ENCODE measurements around the gene SYT8.

The SYT8 gene

GRCh38 chr11:1815311-1815710, 19.5 kb upstream of the SYT8 start:
- peaks cover 11% of the 10 kb centered on the region for H3K27me3 Mint-ChIP-seq (ENCODE audit: low read depth)
- H3K4me1 Mint-ChIP-seq: peaks cover 5% of the 10 kb centered on the region
- no peak overlapping the region for H3K27ac Mint-ChIP-seq
- H3K9me3 Mint-ChIP-seq: peaks cover 21% of the 10 kb centered on the region
- TF ChIP-seq, protein P1, sequence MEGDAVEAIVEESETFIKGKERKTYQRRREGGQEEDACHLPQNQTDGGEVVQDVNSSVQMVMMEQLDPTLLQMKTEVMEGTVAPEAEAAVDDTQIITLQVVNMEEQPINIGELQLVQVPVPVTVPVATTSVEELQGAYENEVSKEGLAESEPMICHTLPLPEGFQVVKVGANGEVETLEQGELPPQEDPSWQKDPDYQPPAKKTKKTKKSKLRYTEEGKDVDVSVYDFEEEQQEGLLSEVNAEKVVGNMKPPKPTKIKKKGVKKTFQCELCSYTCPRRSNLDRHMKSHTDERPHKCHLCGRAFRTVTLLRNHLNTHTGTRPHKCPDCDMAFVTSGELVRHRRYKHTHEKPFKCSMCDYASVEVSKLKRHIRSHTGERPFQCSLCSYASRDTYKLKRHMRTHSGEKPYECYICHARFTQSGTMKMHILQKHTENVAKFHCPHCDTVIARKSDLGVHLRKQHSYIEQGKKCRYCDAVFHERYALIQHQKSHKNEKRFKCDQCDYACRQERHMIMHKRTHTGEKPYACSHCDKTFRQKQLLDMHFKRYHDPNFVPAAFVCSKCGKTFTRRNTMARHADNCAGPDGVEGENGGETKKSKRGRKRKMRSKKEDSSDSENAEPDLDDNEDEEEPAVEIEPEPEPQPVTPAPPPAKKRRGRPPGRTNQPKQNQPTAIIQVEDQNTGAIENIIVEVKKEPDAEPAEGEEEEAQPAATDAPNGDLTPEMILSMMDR (IDR thresholded peaks at IDR 0.05; ENCODE audit: unreplicated experiment in 3 of 3): no peak
- no peak overlapping the region for H3K4me3 Mint-ChIP-seq
- no peaks in the 10 kb centered on the region for H3K36me3 Mint-ChIP-seq (ENCODE audit: low read depth)

DNA sequence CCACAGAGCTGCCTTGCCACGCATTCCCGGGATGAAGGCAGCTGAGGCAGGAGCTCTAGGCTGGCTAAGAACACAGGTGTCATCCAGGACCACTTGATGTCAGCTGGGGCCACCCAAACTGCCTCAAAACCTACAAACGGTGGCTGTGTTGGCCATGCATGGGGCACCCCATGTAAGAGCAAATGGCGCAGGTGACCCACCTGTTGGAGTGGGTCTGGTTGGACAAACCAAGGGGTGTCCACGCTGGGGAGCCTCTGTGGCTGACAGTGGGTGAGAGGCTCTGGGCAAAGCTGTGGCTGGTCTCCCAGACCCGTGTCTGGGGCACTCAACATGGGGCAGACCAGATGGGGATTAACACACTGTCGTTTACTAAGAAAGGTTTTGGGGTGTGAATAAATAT, 19.0 kb upstream of the SYT8 start:
- TF ChIP-seq, protein P1 (IDR thresholded peaks at IDR 0.05; ENCODE audit: unreplicated experiment in 3 of 3): no peak
- H3K4me1 Mint-ChIP-seq: peaks cover 8% of the 10 kb centered on the region
- H3K27me3 Mint-ChIP-seq (ENCODE audit: low read depth): peaks cover 8% of the 10 kb centered on the region
- H3K9me3 Mint-ChIP-seq: peaks cover 24% of the 10 kb centered on the region
- H3K36me3 Mint-ChIP-seq (ENCODE audit: low read depth): no peaks in the 10 kb centered on the region
- H3K4me3 Mint-ChIP-seq: no peak overlapping the region
- H3K27ac Mint-ChIP-seq: no peak overlapping the region

DNA sequence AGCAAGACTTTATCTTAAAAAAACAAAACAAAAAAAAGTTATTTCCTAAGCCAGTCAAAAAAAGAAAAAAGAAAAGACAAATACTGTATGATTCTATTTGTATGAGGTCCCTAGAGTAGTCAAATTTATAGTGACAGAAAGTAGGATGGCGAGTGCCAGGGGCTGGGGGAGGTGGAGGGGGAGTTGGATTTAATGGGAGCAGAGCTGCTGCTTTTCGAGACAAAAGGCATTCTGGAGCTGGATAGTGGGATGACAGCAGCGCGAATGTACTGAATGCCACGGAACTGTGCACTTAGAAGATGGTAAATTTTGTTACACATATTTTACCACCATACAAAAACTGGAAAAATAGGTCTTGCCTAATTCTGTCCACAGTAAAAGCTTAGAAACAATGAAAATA, 17.8 kb upstream of the SYT8 start:
- Mint-ChIP-seq H3K4me1 (peaks cover 8% of the 10 kb centered on the region), H3K36me3 (ENCODE audit: low read depth) (no peaks in the 10 kb centered on the region), H3K27ac (no peak overlapping the region), H3K4me3 (no peak overlapping the region), H3K9me3 (peaks cover 28% of the 10 kb centered on the region), H3K27me3 (ENCODE audit: low read depth) (peaks cover 6% of the 10 kb centered on the region)
- TF ChIP-seq, protein P1 (IDR thresholded peaks at IDR 0.05; ENCODE audit: unreplicated experiment in 3 of 3): no peak

DNA sequence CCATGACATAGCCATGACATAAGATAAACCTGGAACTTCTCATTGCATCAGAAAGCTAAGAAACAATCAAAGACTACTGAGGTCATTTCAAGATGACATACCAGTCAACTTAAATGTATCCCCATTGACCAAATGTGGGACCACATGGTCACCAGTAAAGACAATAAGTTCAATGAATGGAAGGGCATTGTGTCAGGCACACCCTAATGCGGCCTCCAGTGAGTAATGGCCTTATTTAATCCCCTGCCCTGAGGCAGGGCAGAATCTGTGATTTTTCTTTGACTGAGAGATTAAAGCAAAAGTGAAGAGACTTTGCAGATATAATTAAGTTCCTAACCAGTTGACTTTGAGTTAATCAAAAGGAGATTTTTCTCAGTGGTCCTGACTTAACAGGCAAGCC, 17.3 kb upstream of the SYT8 start:
- no peak overlapping the region for H3K27ac Mint-ChIP-seq
- peaks cover 6% of the 10 kb centered on the region for H3K27me3 Mint-ChIP-seq (ENCODE audit: low read depth)
- H3K4me3 Mint-ChIP-seq: no peak overlapping the region
- TF ChIP-seq, protein P1 (IDR thresholded peaks at IDR 0.05; ENCODE audit: unreplicated experiment in 3 of 3): no peak
- H3K9me3 Mint-ChIP-seq: peaks cover 25% of the 10 kb centered on the region
- peaks cover 8% of the 10 kb centered on the region for H3K4me1 Mint-ChIP-seq
- no peaks in the 10 kb centered on the region for H3K36me3 Mint-ChIP-seq (ENCODE audit: low read depth)

GRCh38 chr11:1819074-1819473, 15.7 kb upstream of the SYT8 start:
- no peak overlapping the region for H3K4me3 Mint-ChIP-seq
- H3K4me1 Mint-ChIP-seq: peaks cover 8% of the 10 kb centered on the region
- no peak overlapping the region for H3K27ac Mint-ChIP-seq

More at GRCh38 chr11:1819074-1819473, 15.7 kb upstream of the SYT8 start:
- TF ChIP-seq, protein P1 (IDR thresholded peaks at IDR 0.05; ENCODE audit: unreplicated experiment in 3 of 3): no peak
- peaks cover 19% of the 10 kb centered on the region for H3K9me3 Mint-ChIP-seq
- no peaks in the 10 kb centered on the region for H3K36me3 Mint-ChIP-seq (ENCODE audit: low read depth)
- no peaks in the 10 kb centered on the region for H3K27me3 Mint-ChIP-seq (ENCODE audit: low read depth)
